ENCODE measurements around the gene UBE4B. TPM values are rescaled to one million over a fixed set of nuclear protein-coding genes. Genes with fewer than 3 reads are reported as not detected.

The UBE4B gene
- polyA plus RNA-seq, 1 experiment: 18.2 TPM

GRCh38 chr1:10228528-10228927 is 195.8 kb downstream of the UBE4B start:
- CTCF ChIA-PET: interaction anchor here (0.6 to 1.1 kb wide), 3 partner anchors 25 to 434 kb away, joined by 3 to 4 read pairs (median 3); no protein-coding TSS in a partner anchor

GRCh38 chr1:10229903-10230302 is 197.1 kb downstream of the UBE4B start:
- TF ChIP-seq, protein P1, sequence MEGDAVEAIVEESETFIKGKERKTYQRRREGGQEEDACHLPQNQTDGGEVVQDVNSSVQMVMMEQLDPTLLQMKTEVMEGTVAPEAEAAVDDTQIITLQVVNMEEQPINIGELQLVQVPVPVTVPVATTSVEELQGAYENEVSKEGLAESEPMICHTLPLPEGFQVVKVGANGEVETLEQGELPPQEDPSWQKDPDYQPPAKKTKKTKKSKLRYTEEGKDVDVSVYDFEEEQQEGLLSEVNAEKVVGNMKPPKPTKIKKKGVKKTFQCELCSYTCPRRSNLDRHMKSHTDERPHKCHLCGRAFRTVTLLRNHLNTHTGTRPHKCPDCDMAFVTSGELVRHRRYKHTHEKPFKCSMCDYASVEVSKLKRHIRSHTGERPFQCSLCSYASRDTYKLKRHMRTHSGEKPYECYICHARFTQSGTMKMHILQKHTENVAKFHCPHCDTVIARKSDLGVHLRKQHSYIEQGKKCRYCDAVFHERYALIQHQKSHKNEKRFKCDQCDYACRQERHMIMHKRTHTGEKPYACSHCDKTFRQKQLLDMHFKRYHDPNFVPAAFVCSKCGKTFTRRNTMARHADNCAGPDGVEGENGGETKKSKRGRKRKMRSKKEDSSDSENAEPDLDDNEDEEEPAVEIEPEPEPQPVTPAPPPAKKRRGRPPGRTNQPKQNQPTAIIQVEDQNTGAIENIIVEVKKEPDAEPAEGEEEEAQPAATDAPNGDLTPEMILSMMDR (IDR thresholded peaks at IDR 0.05; ENCODE audit: insufficient read depth, low read depth, low read length): no peak
- Histone ChIP-seq H3K4me3 (ENCODE audit: low read depth, low read length) (no peak overlapping the region), H3K36me3 (ENCODE audit: control insufficient read depth, insufficient read depth, low read length) (no peaks in the 10 kb centered on the region), H3K27me3 (ENCODE audit: control insufficient read depth, insufficient read depth, low read length) (no peaks in the 10 kb centered on the region)
- POLR2A ChIA-PET: no interaction called here
- no peak for DNase-seq (ENCODE audit: low read depth)
- CTCF ChIA-PET: no interaction called here

More at GRCh38 chr1:10228528-10228927, 195.8 kb downstream of the UBE4B start:
- DNase-seq (ENCODE audit: low read depth): no peak
- peaks cover 1% of the 10 kb centered on the region; the same call in 1 of the 2 replicates for H3K36me3 ChIP-seq (ENCODE audit: control insufficient read depth, insufficient read depth, low read length)
- no peak overlapping the region for H3K4me3 ChIP-seq (ENCODE audit: low read depth, low read length)
- no peaks in the 10 kb centered on the region for H3K27me3 ChIP-seq (ENCODE audit: control insufficient read depth, insufficient read depth, low read length)
- POLR2A ChIA-PET: interaction anchor here (0.6 kb wide), 1 partner anchor 11 kb away, joined by 3 read pairs; no protein-coding TSS in a partner anchor
- TF ChIP-seq, protein P1 (IDR thresholded peaks at IDR 0.05; ENCODE audit: insufficient read depth, low read depth, low read length): no peak

Small RNAs within 50 kb of the gene (small RNA-seq; reads per million reads assigned to genes)
- gene MIR1273D (ENCODE audit: insufficient read length, low read depth, low replicate concordance) (not detected), gene RNU6-828P (ENCODE audit: insufficient read length, low read depth, low replicate concordance) (not detected)

Other genes starting within 250 kb of the UBE4B start
- gene CLSTN1, start 209.0 kb upstream of the UBE4B start, polyA plus RNA-seq (2011; rRNA removed): 25.9 and 34.3 TPM in 2 replicates
- 20.5 and 25.5 TPM in 2 replicates for gene CTNNBIP1, start 122.7 kb upstream of the UBE4B start, polyA plus RNA-seq (2011; rRNA removed)
- gene LZIC, start 89.6 kb upstream of the UBE4B start, polyA plus RNA-seq (2011; rRNA removed): 9.1 and 19.4 TPM in 2 replicates
- 9.8 and 12.4 TPM in 2 replicates for gene NMNAT1, start 89.5 kb upstream of the UBE4B start, polyA plus RNA-seq (2011; rRNA removed)
- gene RBP7, start 35.7 kb upstream of the UBE4B start, polyA plus RNA-seq (2011; rRNA removed): 0.42 and 0.50 TPM in 2 replicates
- gene KIF1B, start 177.6 kb downstream of the UBE4B start, polyA plus RNA-seq (2011; rRNA removed): 11.8 and 15.7 TPM in 2 replicates